H9 (cell line): ENCODE results near the gene CAND2. TPM values are rescaled to one million over a fixed set of nuclear protein-coding genes. Genes with fewer than 3 reads are reported as not detected.

Source experiments
- DNase-seq: peaks from one replicate; pipeline ENCODE4 v3.0.0-alpha.2; 2017
- H2AFZ ChIP-seq: one replicate; pipeline ENCODE4 v1.6.1; 2013; ENCODE audit warnings: mild to moderate bottlenecking, low read length, control low read depth, moderate library complexity
- H2AK5ac ChIP-seq: 2 replicates; pipeline ENCODE4 v1.6.1; 2013; ENCODE audit warnings: low read length, control low read depth, mixed read lengths; ENCODE audit not compliant: insufficient read length
- H2BK120ac ChIP-seq: one replicate; pipeline ENCODE4 v1.6.1; 2013; ENCODE audit warnings: low read depth, mild to moderate bottlenecking, low read length, control low read depth, inconsistent platforms; ENCODE audit not compliant: poor library complexity, severe bottlenecking
- H2BK12ac ChIP-seq: 2 replicates; pipeline ENCODE4 v1.6.1; 2013; ENCODE audit warnings: low read length, control low read depth, mixed read lengths, low read depth; ENCODE audit not compliant: insufficient read length
- H2BK15ac ChIP-seq: 2 replicates; pipeline ENCODE4 v1.6.1; 2013; ENCODE audit warnings: low read depth, low read length, control low read depth
- H2BK20ac ChIP-seq: one replicate; pipeline ENCODE4 v1.6.1; 2013; ENCODE audit warnings: low read depth, mild to moderate bottlenecking, low read length, control low read depth, inconsistent platforms; ENCODE audit not compliant: poor library complexity, severe bottlenecking
- H2BK5ac ChIP-seq: 2 replicates; pipeline ENCODE4 v1.6.1; 2013; ENCODE audit warnings: low read length, control low read depth, mixed read lengths; ENCODE audit not compliant: insufficient read length
- H3K14ac ChIP-seq: 2 replicates; pipeline ENCODE4 v1.6.1; 2013; ENCODE audit warnings: low read length, control low read depth; ENCODE audit not compliant: insufficient read depth
- H3K18ac ChIP-seq: 2 replicates; pipeline ENCODE4 v1.6.1; 2013; ENCODE audit warnings: low read depth, mild to moderate bottlenecking, mixed read lengths, low read length, control low read depth; ENCODE audit not compliant: insufficient read length
- H3K23ac ChIP-seq: 2 replicates; pipeline ENCODE4 v1.6.1; 2013; ENCODE audit warnings: low read length, control low read depth, mixed read lengths, low read depth; ENCODE audit not compliant: insufficient read length
- H3K23me2 ChIP-seq: 2 replicates; pipeline ENCODE4 v1.6.1; 2013; ENCODE audit warnings: low read depth, mild to moderate bottlenecking, mixed read lengths, low read length, control low read depth; ENCODE audit not compliant: insufficient read length, poor library complexity, severe bottlenecking
- H3K27ac ChIP-seq: 2 replicates; pipeline ENCODE4 v1.5.1; 2013; ENCODE audit warnings: low read length, control low read depth, mixed read lengths, low read depth; ENCODE audit not compliant: insufficient read length
- H3K27me3 ChIP-seq: 2 replicates; pipeline ENCODE4 v1.6.1; 2013; ENCODE audit warnings: low read length, control low read depth, inconsistent platforms; ENCODE audit not compliant: insufficient read depth
- H3K4ac ChIP-seq: 2 replicates; pipeline ENCODE4 v1.6.1; 2013; ENCODE audit warnings: low read depth, mild to moderate bottlenecking, control low read depth, inconsistent platforms, low read length, moderate library complexity
- H3K4me1 ChIP-seq: 2 replicates; pipeline ENCODE4 v1.6.1; 2013; ENCODE audit warnings: low read length, control low read depth, inconsistent platforms; ENCODE audit not compliant: insufficient read depth
- H3K4me2 ChIP-seq: 2 replicates; pipeline ENCODE4 v1.6.1; 2013; ENCODE audit warnings: low read length, control low read depth, mixed read lengths; ENCODE audit not compliant: insufficient read length, insufficient read depth
- H3K56ac ChIP-seq: 2 replicates; pipeline ENCODE4 v1.6.1; 2013; ENCODE audit warnings: low read depth, mild to moderate bottlenecking, mixed read lengths, low read length, control low read depth; ENCODE audit not compliant: insufficient read length
- H3K79me1 ChIP-seq: 2 replicates; pipeline ENCODE4 v1.6.1; 2013; ENCODE audit warnings: low read depth, mild to moderate bottlenecking, moderate library complexity, low read length, control low read depth, inconsistent platforms; ENCODE audit not compliant: insufficient read depth, poor library complexity, severe bottlenecking
- H3K79me2 ChIP-seq: 2 replicates; pipeline ENCODE4 v1.6.1; 2013; ENCODE audit warnings: low read length, control low read depth, inconsistent platforms; ENCODE audit not compliant: insufficient read depth
- H3K9ac ChIP-seq: 2 replicates; pipeline ENCODE4 v1.6.1; 2013; ENCODE audit warnings: low read length, control low read depth, mixed read lengths; ENCODE audit not compliant: insufficient read length; ENCODE audit errors: extremely low read depth
- H3K9me3 ChIP-seq: one replicate; pipeline ENCODE4 v1.6.1; 2013; ENCODE audit warnings: low read depth, low read length, inconsistent platforms; ENCODE audit not compliant: control insufficient read depth
- H3T11ph ChIP-seq: one replicate; pipeline ENCODE4 v1.6.1; 2013; ENCODE audit warnings: mild to moderate bottlenecking, low read length, control low read depth, inconsistent platforms
- H4K20me1 ChIP-seq: one replicate; pipeline ENCODE4 v1.6.1; 2013; ENCODE audit not compliant: control insufficient read depth, insufficient read length, insufficient read depth
- H4K5ac ChIP-seq: 2 replicates; pipeline ENCODE4 v1.6.1; 2013; ENCODE audit warnings: low read depth, mild to moderate bottlenecking, mixed read lengths, low read length, control low read depth; ENCODE audit not compliant: insufficient read length
- H4K8ac ChIP-seq: replicated peaks from 2 replicates; pipeline ENCODE4 v1.6.1; 2013; ENCODE audit warnings: low read length, control low read depth, mixed read lengths, low read depth; ENCODE audit not compliant: insufficient read length
- H4K91ac ChIP-seq: 2 replicates; pipeline ENCODE4 v1.6.1; 2013; ENCODE audit warnings: low read depth, mild to moderate bottlenecking, moderate library complexity, mixed read lengths, low read length, control low read depth; ENCODE audit not compliant: insufficient read length
- H3K27ac Mint-ChIP-seq, 3 experiments: 2 replicates in 2 of 3; 3 replicates in 1 of 3; pipeline ENCODE4 v1.8.0; 2020 to 2021; ENCODE audit warnings: mixed read lengths in 3 of 3, mild to moderate bottlenecking in 1 of 3, moderate library complexity in 1 of 3
- H3K27me3 Mint-ChIP-seq: 2 replicates; pipeline ENCODE4 v1.8.0; 2021; ENCODE audit warnings: low read depth, mild to moderate bottlenecking, moderate library complexity, mixed read lengths
- H3K36me3 Mint-ChIP-seq, 3 experiments: 2 replicates in 2 of 3; 3 replicates in 1 of 3; pipeline ENCODE4 v1.8.0; 2020 to 2021; ENCODE audit warnings: low read depth in 3 of 3, mixed read lengths in 3 of 3; ENCODE audit not compliant: insufficient read depth in 1 of 3
- H3K4me1 Mint-ChIP-seq, 2 experiments: 2 replicates each; pipeline ENCODE4 v1.8.0; 2020; ENCODE audit warnings: mixed read lengths in 2 of 2
- H3K4me3 Mint-ChIP-seq, 2 experiments: 2 replicates in 1 of 2; 3 replicates in 1 of 2; pipeline ENCODE4 v1.8.0; 2020 to 2021; ENCODE audit warnings: mild to moderate bottlenecking in 2 of 2, mixed read lengths in 2 of 2, moderate library complexity in 1 of 2
- H3K9me3 Mint-ChIP-seq, 2 experiments: 2 replicates in 1 of 2; 3 replicates in 1 of 2; pipeline ENCODE4 v1.8.0; 2020; ENCODE audit warnings: mild to moderate bottlenecking in 2 of 2, mixed read lengths in 2 of 2, moderate library complexity in 1 of 2
- WGBS: extraction: QIAGEN DNeasy Blood & Tissue Kit; methylation state at CpG from one replicate; pipeline ENCODE4 v1.1.7; 2013; ENCODE audit warnings: missing lambda C conversion rate, low lambda C conversion rate, mixed read lengths; ENCODE audit not compliant: insufficient read length; ENCODE audit errors: extremely low coverage; 5-methylcytosine and 5-hydroxymethylcytosine counted together
- total RNA-seq: library from RNA; stranded (reverse); gene quantifications from 2 replicates; pipeline ENCODE4 v1.2.1, GENCODE V29; 2021
- TF ChIP-seq, protein P1 (sequence below): fragments of 200-600 bp; sonication (generic); conservative IDR thresholded peaks from 3 replicates; pipeline ENCODE4 v1.8.0; 2021; ENCODE audit warnings: antibody characterized with exemption, mild to moderate bottlenecking

Gene CAND2
- total RNA-seq, 1 experiment from 2014 or later: 10.7 TPM

DNA sequence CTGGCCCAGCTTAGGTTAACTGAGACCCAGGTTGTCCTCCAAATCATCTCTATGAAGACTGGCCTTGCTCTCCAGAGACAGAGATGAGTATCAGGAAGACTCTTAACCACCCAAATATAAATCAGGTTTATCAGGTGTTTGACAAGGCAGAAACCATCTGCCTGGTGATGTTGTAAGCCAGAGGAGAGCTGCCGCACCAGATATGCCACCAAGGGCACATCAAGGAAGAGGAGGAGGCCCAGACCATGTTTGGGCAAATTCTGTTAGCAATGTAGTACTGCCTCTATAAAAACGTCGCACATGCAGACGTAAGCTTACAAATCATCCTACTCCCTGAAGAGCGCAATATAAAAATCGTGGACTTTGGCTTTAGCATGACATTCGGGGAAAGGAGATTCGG, 65.9 kb downstream of the CAND2 start:
- WGBS: no CpG with 5 or more reads among the region's 8 CpGs
- H3K9me3 Mint-ChIP-seq: peaks cover 8 to 9% of the 10 kb centered on the region in 2 experiments
- H3K9me3 ChIP-seq: no peaks in the 10 kb centered on the region

More for the DNA sequence above, 65.9 kb downstream of the CAND2 start:
- no peak overlapping the region for H3K4me3 Mint-ChIP-seq
- H3K56ac ChIP-seq: no peak overlapping the region
- H4K20me1 ChIP-seq: no peaks in the 10 kb centered on the region
- no peak overlapping the region for H3K9ac ChIP-seq
- no peak overlapping the region for H2BK15ac ChIP-seq
- no peak overlapping the region for H3K23ac ChIP-seq
- H2BK20ac ChIP-seq: no peak overlapping the region
- TF ChIP-seq, protein P1, sequence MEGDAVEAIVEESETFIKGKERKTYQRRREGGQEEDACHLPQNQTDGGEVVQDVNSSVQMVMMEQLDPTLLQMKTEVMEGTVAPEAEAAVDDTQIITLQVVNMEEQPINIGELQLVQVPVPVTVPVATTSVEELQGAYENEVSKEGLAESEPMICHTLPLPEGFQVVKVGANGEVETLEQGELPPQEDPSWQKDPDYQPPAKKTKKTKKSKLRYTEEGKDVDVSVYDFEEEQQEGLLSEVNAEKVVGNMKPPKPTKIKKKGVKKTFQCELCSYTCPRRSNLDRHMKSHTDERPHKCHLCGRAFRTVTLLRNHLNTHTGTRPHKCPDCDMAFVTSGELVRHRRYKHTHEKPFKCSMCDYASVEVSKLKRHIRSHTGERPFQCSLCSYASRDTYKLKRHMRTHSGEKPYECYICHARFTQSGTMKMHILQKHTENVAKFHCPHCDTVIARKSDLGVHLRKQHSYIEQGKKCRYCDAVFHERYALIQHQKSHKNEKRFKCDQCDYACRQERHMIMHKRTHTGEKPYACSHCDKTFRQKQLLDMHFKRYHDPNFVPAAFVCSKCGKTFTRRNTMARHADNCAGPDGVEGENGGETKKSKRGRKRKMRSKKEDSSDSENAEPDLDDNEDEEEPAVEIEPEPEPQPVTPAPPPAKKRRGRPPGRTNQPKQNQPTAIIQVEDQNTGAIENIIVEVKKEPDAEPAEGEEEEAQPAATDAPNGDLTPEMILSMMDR: no peak
- no peaks in the 10 kb centered on the region for H3K79me1 ChIP-seq
- H3K4me1 Mint-ChIP-seq: no peaks in the 10 kb centered on the region
- no peak overlapping the region for H3K18ac ChIP-seq
- H2BK120ac ChIP-seq: no peak overlapping the region
- H3K23me2 ChIP-seq: no peaks in the 10 kb centered on the region
- no peak overlapping the region for H3K4ac ChIP-seq
- H3K36me3 Mint-ChIP-seq: peaks cover 0 to 2% (median 0%) of the 10 kb centered on the region in 3 experiments; a peak in 1 of 7 replicates
- no peaks in the 10 kb centered on the region for H3K27me3 ChIP-seq
- H2BK12ac ChIP-seq: no peak overlapping the region
- H2AK5ac ChIP-seq: no peak overlapping the region
- H3K4me2 ChIP-seq: no peak overlapping the region
- DNase-seq: no peak
- no peak overlapping the region for H3K14ac ChIP-seq
- H3K27me3 Mint-ChIP-seq: peaks cover 48% of the 10 kb centered on the region
- H3K27ac ChIP-seq: no peak overlapping the region
- H4K91ac ChIP-seq: no peak overlapping the region
- no peaks in the 10 kb centered on the region for H3K4me1 ChIP-seq
- H2BK5ac ChIP-seq: no peak overlapping the region
- no peak overlapping the region for H4K5ac ChIP-seq
- no peaks in the 10 kb centered on the region for H3K79me2 ChIP-seq
- no peak overlapping the region for H3K27ac Mint-ChIP-seq
- H3T11ph ChIP-seq: no peak overlapping the region
- no peak overlapping the region for H2AFZ ChIP-seq
- no peak overlapping the region for H4K8ac ChIP-seq
